ENCODE data around the gene CCDC180. TPM values are rescaled to one million over a fixed set of nuclear protein-coding genes. Genes with fewer than 3 reads are reported as not detected.

Gene CCDC180
- total and polyA plus RNA-seq, 9 of the 15 experiments (the other 6 are each of a cell fraction or from before 2014, with no cell fraction given) = 0.56 to 4.2 (median 2.5) TPM

GRCh38 chr9:97304586-97304985 lies 2.9 kb upstream of the CCDC180 start (continued):
- TF ChIP-seq, protein P1, sequence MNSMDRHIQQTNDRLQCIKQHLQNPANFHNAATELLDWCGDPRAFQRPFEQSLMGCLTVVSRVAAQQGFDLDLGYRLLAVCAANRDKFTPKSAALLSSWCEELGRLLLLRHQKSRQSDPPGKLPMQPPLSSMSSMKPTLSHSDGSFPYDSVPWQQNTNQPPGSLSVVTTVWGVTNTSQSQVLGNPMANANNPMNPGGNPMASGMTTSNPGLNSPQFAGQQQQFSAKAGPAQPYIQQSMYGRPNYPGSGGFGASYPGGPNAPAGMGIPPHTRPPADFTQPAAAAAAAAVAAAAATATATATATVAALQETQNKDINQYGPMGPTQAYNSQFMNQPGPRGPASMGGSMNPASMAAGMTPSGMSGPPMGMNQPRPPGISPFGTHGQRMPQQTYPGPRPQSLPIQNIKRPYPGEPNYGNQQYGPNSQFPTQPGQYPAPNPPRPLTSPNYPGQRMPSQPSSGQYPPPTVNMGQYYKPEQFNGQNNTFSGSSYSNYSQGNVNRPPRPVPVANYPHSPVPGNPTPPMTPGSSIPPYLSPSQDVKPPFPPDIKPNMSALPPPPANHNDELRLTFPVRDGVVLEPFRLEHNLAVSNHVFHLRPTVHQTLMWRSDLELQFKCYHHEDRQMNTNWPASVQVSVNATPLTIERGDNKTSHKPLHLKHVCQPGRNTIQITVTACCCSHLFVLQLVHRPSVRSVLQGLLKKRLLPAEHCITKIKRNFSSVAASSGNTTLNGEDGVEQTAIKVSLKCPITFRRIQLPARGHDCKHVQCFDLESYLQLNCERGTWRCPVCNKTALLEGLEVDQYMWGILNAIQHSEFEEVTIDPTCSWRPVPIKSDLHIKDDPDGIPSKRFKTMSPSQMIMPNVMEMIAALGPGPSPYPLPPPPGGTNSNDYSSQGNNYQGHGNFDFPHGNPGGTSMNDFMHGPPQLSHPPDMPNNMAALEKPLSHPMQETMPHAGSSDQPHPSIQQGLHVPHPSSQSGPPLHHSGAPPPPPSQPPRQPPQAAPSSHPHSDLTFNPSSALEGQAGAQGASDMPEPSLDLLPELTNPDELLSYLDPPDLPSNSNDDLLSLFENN (IDR thresholded peaks at IDR 0.05; ENCODE audit: low read depth in 2 of 2, low read length in 2 of 2) = no peak
- TF ChIP-seq MAFF (IDR thresholded peaks at IDR 0.05; ENCODE audit: low read length) (no peak), KHSRP (IDR thresholded peaks at IDR 0.05) (no peak)

- no peak overlapping the region for H3K4me3 ChIP-seq
- ChIA-PET CTCF (ENCODE audit: low intra/inter-chr PET ratio) (no interaction called here), POLR2A (interaction anchor here (1.3 kb wide), 1 partner anchor 10 kb away, joined by 4 read pairs; no protein-coding TSS in a partner anchor)
- TF ChIP-seq RUNX1 (IDR thresholded peaks at IDR 0.05; ENCODE audit: low read depth) (no peak), NFIC (IDR thresholded peaks at IDR 0.05) (0 out of 2 replicates have a peak, but pooled peaks have one; percentile 15), ASH1L (IDR thresholded peaks at IDR 0.05; ENCODE audit: borderline replicate concordance, low read depth, partially characterized antibody) (no peak), PPARD (CRISPR knock-in tag; IDR thresholded peaks at IDR 0.05) (no peak), TBP (optimal IDR thresholded peaks at IDR 0.05; ENCODE audit: low read depth, low read length) (no peak), HDGF (IDR thresholded peaks at IDR 0.05) (no peak), ETS2 (tag; IDR thresholded peaks at IDR 0.05; ENCODE audit: borderline replicate concordance, poor library complexity, severe bottlenecking) (no peak)
- TF ChIP-seq, protein P2, sequence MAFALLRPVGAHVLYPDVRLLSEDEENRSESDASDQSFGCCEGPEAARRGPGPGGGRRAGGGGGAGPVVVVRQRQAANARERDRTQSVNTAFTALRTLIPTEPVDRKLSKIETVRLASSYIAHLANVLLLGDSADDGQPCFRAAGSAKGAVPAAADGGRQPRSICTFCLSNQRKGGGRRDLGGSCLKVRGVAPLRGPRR (CRISPR knock-in tag; IDR thresholded peaks at IDR 0.05) = no peak
- TF ChIP-seq, protein P3, sequence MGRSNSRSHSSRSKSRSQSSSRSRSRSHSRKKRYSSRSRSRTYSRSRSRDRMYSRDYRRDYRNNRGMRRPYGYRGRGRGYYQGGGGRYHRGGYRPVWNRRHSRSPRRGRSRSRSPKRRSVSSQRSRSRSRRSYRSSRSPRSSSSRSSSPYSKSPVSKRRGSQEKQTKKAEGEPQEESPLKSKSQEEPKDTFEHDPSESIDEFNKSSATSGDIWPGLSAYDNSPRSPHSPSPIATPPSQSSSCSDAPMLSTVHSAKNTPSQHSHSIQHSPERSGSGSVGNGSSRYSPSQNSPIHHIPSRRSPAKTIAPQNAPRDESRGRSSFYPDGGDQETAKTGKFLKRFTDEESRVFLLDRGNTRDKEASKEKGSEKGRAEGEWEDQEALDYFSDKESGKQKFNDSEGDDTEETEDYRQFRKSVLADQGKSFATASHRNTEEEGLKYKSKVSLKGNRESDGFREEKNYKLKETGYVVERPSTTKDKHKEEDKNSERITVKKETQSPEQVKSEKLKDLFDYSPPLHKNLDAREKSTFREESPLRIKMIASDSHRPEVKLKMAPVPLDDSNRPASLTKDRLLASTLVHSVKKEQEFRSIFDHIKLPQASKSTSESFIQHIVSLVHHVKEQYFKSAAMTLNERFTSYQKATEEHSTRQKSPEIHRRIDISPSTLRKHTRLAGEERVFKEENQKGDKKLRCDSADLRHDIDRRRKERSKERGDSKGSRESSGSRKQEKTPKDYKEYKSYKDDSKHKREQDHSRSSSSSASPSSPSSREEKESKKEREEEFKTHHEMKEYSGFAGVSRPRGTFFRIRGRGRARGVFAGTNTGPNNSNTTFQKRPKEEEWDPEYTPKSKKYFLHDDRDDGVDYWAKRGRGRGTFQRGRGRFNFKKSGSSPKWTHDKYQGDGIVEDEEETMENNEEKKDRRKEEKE (IDR thresholded peaks at IDR 0.05; ENCODE audit: borderline replicate concordance in 1 of 2, control insufficient read depth in 1 of 2, low read depth in 2 of 2, low read length in 1 of 2) = no peak
These were observed 1.8 kb upstream of the CCDC180 start for GRCh38 chr9:97305501-97306298.

More at GRCh38 chr9:97305501-97306298, 1.8 kb upstream of the CCDC180 start:
- intact Hi-C loops (cut with micrococcal nuclease) = no loop called here
- peaks cover 2 to 10% of the 10 kb centered on the region in 2 experiments; a peak in 3 of 5 replicates for H3K4me1 ChIP-seq (replicated peaks in 1 of 2; ENCODE audit: control insufficient read depth in 2 of 2, insufficient read depth in 2 of 2, low read length in 2 of 2)
- no peaks in the 10 kb centered on the region for H3K9me1 ChIP-seq (ENCODE audit: control insufficient read depth, insufficient read depth, low read length)
- no peak overlapping the region for H3K4me2 ChIP-seq (ENCODE audit: insufficient read depth, low read length)
- no TSS peak for BruUV-seq (replicated peaks)
- H2AFZ ChIP-seq (ENCODE audit: low read depth, low read length) = no peak overlapping the region
- in situ Hi-C loops (cut with MboI) = no loop called here
- H3K27me3 ChIP-seq (ENCODE audit: control insufficient read depth in 2 of 2, insufficient read depth in 2 of 2, low read length in 2 of 2) = no peaks in the 10 kb centered on the region
- H3K9ac ChIP-seq (ENCODE audit: insufficient read depth in 1 of 2, low read depth in 2 of 2, low read length in 2 of 2) = no peak overlapping the region
- H4K20me1 ChIP-seq (replicated peaks; ENCODE audit: control insufficient read depth, insufficient read depth, low read length) = no peaks in the 10 kb centered on the region
- WGBS (ENCODE audit: insufficient coverage, low coverage, missing lambda C conversion rate) = 36% methylated on average over 7 of the region's 7 CpGs
- no peaks in the 10 kb centered on the region for H3K36me3 ChIP-seq (ENCODE audit: control insufficient read depth, insufficient read depth, low read length)
- H3K27ac ChIP-seq (ENCODE audit: extremely low read depth, low read depth, low read length) = no peak overlapping the region
- no peak for FAIRE-seq
- H3K9me3 ChIP-seq (replicated peaks; ENCODE audit: control insufficient read depth, insufficient read depth, low read depth, low read length) = no peaks in the 10 kb centered on the region
- H3K79me2 ChIP-seq (ENCODE audit: control insufficient read depth, insufficient read depth, low read length) = no peaks in the 10 kb centered on the region
- no peak for DNase-seq (ENCODE audit: extremely low read depth in 1 of 4, low spot score in 3 of 4)
- ATAC-seq = no peak

Data from K562 (cell line).